B cell (primary cell): Measurements from ENCODE around the gene OSBPL5. TPM values are rescaled to one million over a fixed set of nuclear protein-coding genes. Genes with fewer than 3 reads are reported as not detected.

ENCODE experiments used
- ATAC-seq: fragments of 200-7000 bp; cut with Tn5 transposase; one replicate; pipeline ENCODE4 v1.10.0; 2021; ENCODE audit warnings: low read depth, mild to moderate bottlenecking, moderate number of reproducible peaks, moderate library complexity
- CTCF ChIA-PET: fragments of 350-600 bp; sonication (Branson Sonifier 250); formaldehyde crosslinking; loops from one replicate; lab custom pipeline; 2021; ENCODE audit warnings: antibody characterized with exemption, inconsistent platforms; lab: Charles Lee
- POLR2A ChIA-PET: fragments of 350-600 bp; sonication (Branson Sonifier 250); formaldehyde crosslinking; loops from one replicate; lab custom pipeline; 2021; ENCODE audit warnings: antibody characterized with exemption; lab: Charles Lee
- DNase-seq: peaks from one replicate; pipeline ENCODE4 v3.0.0; 2013
- H2AFZ ChIP-seq: 2 replicates; pipeline ENCODE4 v1.6.1; 2012; ENCODE audit warnings: mild to moderate bottlenecking, low read depth, low read length; ENCODE audit not compliant: insufficient read depth, poor library complexity, severe bottlenecking
- H3K27ac ChIP-seq, 2 donors: 1 replicate in 1 of 2; 2 replicates in 1 of 2; pipeline ENCODE4 v1.5.1; 2012 to 2013; ENCODE audit warnings: low read length in 2 of 2, mild to moderate bottlenecking in 2 of 2, moderate library complexity in 1 of 2
- H3K27me3 ChIP-seq, 4 experiments: fragments of 200-600 bp in 1 of 4; sonication (generic) in 1 of 4; replicated peaks in 1 of 4; 1 replicate in 2 of 4; 2 replicates in 2 of 4; pipeline versions ENCODE4 v1.6.1 to v1.7.0; 2013 to 2016; ENCODE audit warnings: low read length in 3 of 4, mild to moderate bottlenecking in 2 of 4, mixed read lengths in 1 of 4, moderate library complexity in 1 of 4; ENCODE audit not compliant: insufficient read depth in 4 of 4, control insufficient read depth in 3 of 4; ENCODE audit errors: control extremely low read depth in 1 of 4
- H3K36me3 ChIP-seq, 2 experiments: replicated peaks in 1 of 2; 1 replicate in 1 of 2; 2 replicates in 1 of 2; pipeline versions ENCODE4 v1.6.1 to v1.7.1; 2013; ENCODE audit warnings: low read length in 1 of 2; ENCODE audit not compliant: insufficient read depth in 2 of 2, control insufficient read depth in 1 of 2; ENCODE audit errors: control extremely low read depth in 1 of 2, extremely low read depth in 1 of 2
- H3K4me1 ChIP-seq, 2 donors: fragments of 200-600 bp in 1 of 2; sonication (generic) in 1 of 2; 1 replicate in 1 of 2; 2 replicates in 1 of 2; pipeline versions ENCODE4 v1.5.1 to v1.6.1; 2013 to 2017; ENCODE audit warnings: low read length in 2 of 2; ENCODE audit not compliant: control insufficient read depth in 2 of 2, insufficient read depth in 2 of 2
- H3K4me2 ChIP-seq: replicated peaks from 2 replicates; pipeline ENCODE3; 2012; ENCODE audit warnings: mild to moderate bottlenecking, low read depth, low read length; ENCODE audit not compliant: poor library complexity, severe bottlenecking
- H3K4me3 ChIP-seq, 5 experiments: fragments of 200-600 bp in 1 of 5; sonication (generic) in 1 of 5; 1 replicate in 3 of 5; 2 replicates in 2 of 5; pipeline versions ENCODE4 v1.5.1 to v1.7.0; 2011 to 2016; ENCODE audit warnings: low read length in 4 of 5, mild to moderate bottlenecking in 4 of 5, low read depth in 2 of 5, control low read depth in 1 of 5, moderate library complexity in 1 of 5; ENCODE audit not compliant: insufficient read depth in 1 of 5; ENCODE audit errors: control extremely low read depth in 1 of 5, extremely low read depth in 1 of 5
- H3K79me2 ChIP-seq: fragments of 200-600 bp; sonication (generic); one replicate; pipeline ENCODE4 v1.6.0; 2016; ENCODE audit warnings: low read length; ENCODE audit not compliant: control insufficient read depth, insufficient read depth
- H3K9ac ChIP-seq: fragments of 200-600 bp; sonication (generic); 2 replicates; pipeline ENCODE4 v1.6.1; 2017; ENCODE audit warnings: mild to moderate bottlenecking, low read length, moderate library complexity
- H3K9me3 ChIP-seq, 3 donors: one replicate each; pipeline versions ENCODE4 v1.6.1 to v1.7.1; 2013; ENCODE audit warnings: low read length in 2 of 3; ENCODE audit not compliant: control insufficient read depth in 2 of 3, insufficient read depth in 1 of 3; ENCODE audit errors: control extremely low read depth in 1 of 3
- H4K20me1 ChIP-seq: 2 replicates; pipeline ENCODE4 v1.6.0; 2012; ENCODE audit warnings: mild to moderate bottlenecking, low read length; ENCODE audit not compliant: insufficient read depth, control insufficient read depth, poor library complexity, severe bottlenecking
- H3K27ac Mint-ChIP-seq: one replicate; pipeline ENCODE4 v1.8.0; 2021; ENCODE audit warnings: mixed read lengths
- H3K27me3 Mint-ChIP-seq: one replicate; pipeline ENCODE4 v1.8.0; 2021; ENCODE audit warnings: mixed read lengths
- H3K4me1 Mint-ChIP-seq: one replicate; pipeline ENCODE4 v1.8.0; 2021; ENCODE audit warnings: mixed read lengths
- H3K4me3 Mint-ChIP-seq: one replicate; pipeline ENCODE4 v1.8.0; 2021; ENCODE audit warnings: mixed read lengths
- H3K9me3 Mint-ChIP-seq: one replicate; pipeline ENCODE4 v1.8.0; 2022; ENCODE audit warnings: mixed read lengths; ENCODE audit not compliant: insufficient read depth
- CTCF ChIP-seq: fragments of 200-600 bp; IDR thresholded peaks from one replicate; pipeline ENCODE4 v1.8.0; 2022; ENCODE audit warnings: antibody characterized with exemption, mild to moderate bottlenecking
- EZH2 ChIP-seq: IDR thresholded peaks from 2 replicates; pipeline ENCODE4 v1.6.1; 2012; ENCODE audit warnings: borderline replicate concordance, low read depth, mild to moderate bottlenecking, moderate library complexity, low read length; ENCODE audit not compliant: insufficient read depth, poor library complexity, severe bottlenecking
- WGBS: methylation state at CpG from one replicate; pipeline ENCODE4 v1.1.5; 2013; ENCODE audit warnings: missing lambda C conversion rate; ENCODE audit not compliant: insufficient coverage; 5-methylcytosine and 5-hydroxymethylcytosine counted together
- intact Hi-C: fragments of 100-400 bp; cut with micrococcal nuclease; formaldehyde crosslinking; loops from one replicate; pipeline ENCODE4 v1.10.0; 2022
- polyA plus RNA-seq: library from polyadenylated mRNA; depleted of rRNA; stranded (reverse); fragments of >200 nt; gene quantifications from 2 replicates; pipeline ENCODE4 v1.2.3, GENCODE V29; 2012
- total RNA-seq, 2 donors: library from RNA; stranded (reverse); fragments of 120-200 nt in 1 of 2; gene quantifications; 1 replicate in 1 of 2; 2 replicates in 1 of 2; pipeline versions ENCODE4 v1.2.3 to v1.2.4, GENCODE V29; 2013 to 2022

Gene OSBPL5
- total and polyA plus RNA-seq, 2 donors (not counting 1 experiment from before 2014, with no cell fraction given) = 0.15 to 1.2 TPM

DNA sequence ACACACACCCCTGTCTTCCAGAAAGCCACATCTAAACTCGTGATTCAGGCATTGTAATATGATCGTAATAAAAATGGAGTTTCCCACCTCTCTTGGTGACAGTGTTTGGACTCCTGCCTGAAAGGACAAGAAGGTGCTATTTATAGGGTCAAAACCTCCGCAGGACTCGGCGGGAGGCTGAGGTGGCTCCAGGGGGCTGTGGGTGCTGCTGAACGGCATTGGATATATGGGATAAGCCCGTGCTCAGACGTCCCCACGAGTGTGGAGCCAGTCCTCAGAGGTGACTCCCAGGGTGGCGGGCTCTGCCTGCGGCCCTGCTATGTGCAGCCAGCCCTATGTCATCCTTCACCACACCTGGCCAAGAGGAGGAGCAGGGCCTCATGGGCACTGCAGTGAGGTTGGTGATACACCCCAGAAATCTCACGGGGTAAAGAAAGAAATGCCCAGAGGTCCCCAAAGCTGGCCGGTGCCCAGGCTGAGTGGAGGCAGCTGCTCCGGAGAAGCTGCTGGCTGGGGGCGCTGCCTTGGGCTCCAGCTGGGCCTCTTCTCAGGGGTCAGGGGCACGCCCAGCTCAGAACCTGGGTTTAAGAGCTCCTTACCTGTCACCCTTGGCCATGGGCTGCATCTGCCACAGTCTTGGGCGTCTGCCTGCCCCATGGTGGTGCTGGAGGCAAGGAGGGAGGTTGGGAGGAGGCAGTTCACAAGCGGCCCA is 5.1 kb upstream of the OSBPL5 start:
- POLR2A ChIA-PET = no interaction called here
- DNase-seq (no peak), ATAC-seq (no peak)
- H3K27ac Mint-ChIP-seq = no peak overlapping the region
- H3K4me2 ChIP-seq = no peak overlapping the region
- H2AFZ ChIP-seq = no peak overlapping the region
- 75% methylated on average over 18 of the region's 18 CpGs for WGBS
- H3K27me3 Mint-ChIP-seq = peaks cover 27% of the 10 kb centered on the region
- H3K4me3 ChIP-seq = no peak overlapping the region
- no peak overlapping the region for H3K9ac ChIP-seq
- TF ChIP-seq EZH2 (no peak), CTCF (no peak)
- intact Hi-C loops = no loop called here
- peaks cover 3% of the 10 kb centered on the region for H3K4me1 Mint-ChIP-seq
- no peak overlapping the region for H3K4me3 Mint-ChIP-seq
- no peaks in the 10 kb centered on the region for H3K79me2 ChIP-seq
- H3K9me3 Mint-ChIP-seq = no peaks in the 10 kb centered on the region
- H3K9me3 ChIP-seq = peaks cover 0 to 2% (median 0%) of the 10 kb centered on the region in 3 donors
- peaks cover 0 to 20% (median 2%) of the 10 kb centered on the region in 4 experiments for H3K27me3 ChIP-seq
- H4K20me1 ChIP-seq = no peaks in the 10 kb centered on the region
- peaks cover 0 to 5% of the 10 kb centered on the region in 2 donors for H3K4me1 ChIP-seq
- CTCF ChIA-PET = no interaction called here
- no peak overlapping the region for H3K27ac ChIP-seq
- no peaks in the 10 kb centered on the region for H3K36me3 ChIP-seq

DNA sequence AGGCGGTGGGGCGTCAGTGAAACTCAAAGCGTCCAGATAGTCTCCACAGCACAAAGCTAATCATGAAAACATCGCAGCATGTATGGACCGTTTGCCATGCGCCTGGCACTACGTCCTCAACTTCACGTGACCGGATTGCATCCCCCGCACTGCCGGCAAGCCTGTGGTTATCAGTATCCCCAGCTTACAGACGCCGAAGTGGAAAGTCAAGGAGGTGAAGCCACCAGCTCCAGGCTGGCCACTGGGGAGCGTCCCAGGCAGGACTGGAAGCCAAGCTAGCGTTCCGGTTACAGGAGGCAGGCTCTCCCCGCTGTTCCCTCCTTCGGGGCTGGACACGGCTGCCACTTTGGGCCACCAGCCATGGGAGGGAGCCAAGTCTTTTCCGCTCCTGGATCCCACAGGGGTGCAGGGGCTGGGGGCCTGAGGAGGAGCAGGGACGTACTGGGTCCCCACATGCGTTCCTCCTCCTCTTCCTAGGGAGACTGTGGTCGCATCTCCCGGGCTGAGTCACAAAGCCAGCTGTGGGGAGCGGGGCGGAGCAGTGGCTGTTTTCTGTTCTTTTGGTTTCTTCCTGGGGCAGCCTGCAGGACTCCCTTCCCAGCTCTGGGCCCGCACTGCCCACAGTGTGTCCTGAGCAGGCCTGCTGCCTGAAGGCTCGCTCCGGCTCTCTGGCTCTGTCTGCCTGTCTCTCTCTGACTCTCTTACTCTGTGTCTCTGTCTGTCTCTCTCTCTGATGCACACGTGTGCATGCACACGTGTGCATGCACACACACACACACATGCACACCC is 4.3 kb upstream of the OSBPL5 start:
- ChIA-PET CTCF (no interaction called here), POLR2A (no interaction called here)
- Histone ChIP-seq H3K27me3 (peaks cover 0 to 23% (median 4%) of the 10 kb centered on the region in 4 experiments), H3K36me3 (no peaks in the 10 kb centered on the region), H4K20me1 (no peaks in the 10 kb centered on the region), H2AFZ (no peak overlapping the region), H3K27ac (no peak overlapping the region), H3K9me3 (no peaks in the 10 kb centered on the region), H3K4me2 (no peak overlapping the region), H3K4me1 (peaks cover 0 to 7% of the 10 kb centered on the region in 2 donors), H3K4me3 (no peak overlapping the region), H3K9ac (no peak overlapping the region), H3K79me2 (no peaks in the 10 kb centered on the region)
- intact Hi-C loops = no loop called here
- TF ChIP-seq EZH2 (no peak), CTCF (no peak)
- peaks cover 3% of the 10 kb centered on the region for H3K4me1 Mint-ChIP-seq
- 12% methylated on average over 29 of the region's 31 CpGs for WGBS
- no peak for ATAC-seq
- H3K4me3 Mint-ChIP-seq = no peak overlapping the region
- H3K27ac Mint-ChIP-seq = no peak overlapping the region
- no peaks in the 10 kb centered on the region for H3K9me3 Mint-ChIP-seq
- peaks cover 27% of the 10 kb centered on the region for H3K27me3 Mint-ChIP-seq
- no peak for DNase-seq
